Measurements from ENCODE around the gene CYP46A1.

DNA sequence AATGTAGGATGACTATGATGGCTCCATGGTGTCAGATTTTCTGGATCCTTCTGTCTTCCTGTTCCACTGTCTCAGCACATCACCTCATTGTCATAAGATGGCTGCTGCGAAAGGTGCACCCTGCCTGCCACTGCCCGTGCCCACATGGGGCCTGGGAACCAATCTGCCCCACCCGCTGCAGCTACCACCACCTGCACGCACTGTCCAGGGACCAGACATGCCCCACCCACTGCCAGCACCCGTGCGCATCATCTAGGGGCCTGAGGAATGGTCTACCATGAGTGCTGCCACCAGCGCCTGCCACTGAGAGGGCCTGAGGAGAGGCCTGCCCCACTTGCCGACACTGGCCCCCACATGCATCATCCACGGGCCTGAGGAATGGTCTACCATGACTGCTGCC lies 23.8 kb downstream of the CYP46A1 start:
- TF ChIP-seq, protein P1, sequence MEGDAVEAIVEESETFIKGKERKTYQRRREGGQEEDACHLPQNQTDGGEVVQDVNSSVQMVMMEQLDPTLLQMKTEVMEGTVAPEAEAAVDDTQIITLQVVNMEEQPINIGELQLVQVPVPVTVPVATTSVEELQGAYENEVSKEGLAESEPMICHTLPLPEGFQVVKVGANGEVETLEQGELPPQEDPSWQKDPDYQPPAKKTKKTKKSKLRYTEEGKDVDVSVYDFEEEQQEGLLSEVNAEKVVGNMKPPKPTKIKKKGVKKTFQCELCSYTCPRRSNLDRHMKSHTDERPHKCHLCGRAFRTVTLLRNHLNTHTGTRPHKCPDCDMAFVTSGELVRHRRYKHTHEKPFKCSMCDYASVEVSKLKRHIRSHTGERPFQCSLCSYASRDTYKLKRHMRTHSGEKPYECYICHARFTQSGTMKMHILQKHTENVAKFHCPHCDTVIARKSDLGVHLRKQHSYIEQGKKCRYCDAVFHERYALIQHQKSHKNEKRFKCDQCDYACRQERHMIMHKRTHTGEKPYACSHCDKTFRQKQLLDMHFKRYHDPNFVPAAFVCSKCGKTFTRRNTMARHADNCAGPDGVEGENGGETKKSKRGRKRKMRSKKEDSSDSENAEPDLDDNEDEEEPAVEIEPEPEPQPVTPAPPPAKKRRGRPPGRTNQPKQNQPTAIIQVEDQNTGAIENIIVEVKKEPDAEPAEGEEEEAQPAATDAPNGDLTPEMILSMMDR (IDR thresholded peaks at IDR 0.05) = no peak
- TF ChIP-seq POLR2A (IDR thresholded peaks at IDR 0.05) = no peak
